HG02678 (cell line): ENCODE data around the gene RBMS2.
"Not testable (repeated sequence)": the region's sequence is repeated elsewhere in the genome, so short reads cannot be mapped to it uniquely, and the experiment has no call there.

Experiments
- ATAC-seq: cut with Tn5 transposase; IDR thresholded peaks from one replicate; pipeline ENCODE4 v1.9.1; 2021; ENCODE audit warnings: mild to moderate bottlenecking, moderate library complexity; ENCODE audit not compliant: unreplicated experiment

The RBMS2 gene, protein sequence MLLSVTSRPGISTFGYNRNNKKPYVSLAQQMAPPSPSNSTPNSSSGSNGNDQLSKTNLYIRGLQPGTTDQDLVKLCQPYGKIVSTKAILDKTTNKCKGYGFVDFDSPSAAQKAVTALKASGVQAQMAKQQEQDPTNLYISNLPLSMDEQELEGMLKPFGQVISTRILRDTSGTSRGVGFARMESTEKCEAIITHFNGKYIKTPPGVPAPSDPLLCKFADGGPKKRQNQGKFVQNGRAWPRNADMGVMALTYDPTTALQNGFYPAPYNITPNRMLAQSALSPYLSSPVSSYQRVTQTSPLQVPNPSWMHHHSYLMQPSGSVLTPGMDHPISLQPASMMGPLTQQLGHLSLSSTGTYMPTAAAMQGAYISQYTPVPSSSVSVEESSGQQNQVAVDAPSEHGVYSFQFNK

DNA sequence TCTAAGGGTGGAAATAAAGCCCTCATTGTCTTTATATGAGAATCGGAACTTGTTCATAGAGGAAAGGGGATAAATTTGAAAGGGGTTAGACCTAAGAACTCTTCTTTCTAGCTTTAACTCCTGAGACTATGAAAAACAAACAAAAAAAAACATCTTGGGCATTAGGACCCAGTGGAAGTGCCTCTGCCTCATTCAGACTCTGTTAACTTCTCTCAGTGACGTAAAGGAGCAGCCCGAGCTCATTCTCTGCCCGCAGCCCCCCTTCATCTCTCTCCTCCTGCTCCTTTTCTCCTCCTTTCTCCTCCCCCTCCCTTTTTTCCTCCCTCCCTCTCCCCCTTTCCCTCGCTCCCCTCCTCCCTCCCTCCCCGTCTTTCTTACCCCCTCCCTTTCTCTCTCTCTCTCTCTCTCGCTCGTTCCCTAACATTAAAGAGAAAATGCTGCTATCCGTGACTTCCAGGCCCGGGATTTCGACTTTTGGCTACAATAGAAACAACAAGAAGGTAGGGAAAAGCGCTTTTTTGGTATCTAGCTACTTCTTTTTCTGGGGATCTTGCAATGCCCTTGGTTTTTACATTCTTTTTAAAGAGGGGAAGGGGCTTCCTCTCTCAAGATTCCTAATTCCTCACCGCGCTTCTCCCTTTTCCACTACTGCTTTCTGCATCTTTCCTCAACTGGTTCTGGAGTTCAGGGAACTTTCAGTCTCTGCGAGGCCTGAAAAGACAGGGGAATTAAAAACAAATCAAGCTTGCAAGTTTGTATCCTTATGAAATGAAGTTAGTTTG, at the start of gene RBMS2:
Gene RBMS2, plus strand, starts transcription at position 231 of the 782 bp plus-strand sequence. Its CDS starts 204 bp downstream, at position 435.
- no peak for ATAC-seq

DNA sequence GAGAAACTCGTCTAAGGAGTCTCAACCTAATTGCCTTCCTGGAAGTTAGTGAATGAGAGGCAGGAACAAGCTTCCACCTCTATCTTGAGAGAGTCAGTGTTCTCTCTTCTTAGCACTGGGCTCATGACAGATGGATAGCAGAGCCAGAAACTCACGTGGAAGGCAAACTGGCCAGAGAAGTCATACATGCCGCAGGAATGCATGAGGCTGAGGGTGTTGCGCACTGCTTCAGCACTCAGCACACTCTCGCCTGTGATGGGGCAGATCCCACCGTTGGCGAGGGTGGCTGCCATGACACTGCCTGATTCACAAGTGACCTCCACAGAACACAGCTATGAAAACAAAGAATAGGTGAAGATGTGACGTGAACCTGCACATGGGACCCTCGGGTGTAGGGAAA, 47.2 kb upstream of the RBMS2 start:
- ATAC-seq: no peak

DNA sequence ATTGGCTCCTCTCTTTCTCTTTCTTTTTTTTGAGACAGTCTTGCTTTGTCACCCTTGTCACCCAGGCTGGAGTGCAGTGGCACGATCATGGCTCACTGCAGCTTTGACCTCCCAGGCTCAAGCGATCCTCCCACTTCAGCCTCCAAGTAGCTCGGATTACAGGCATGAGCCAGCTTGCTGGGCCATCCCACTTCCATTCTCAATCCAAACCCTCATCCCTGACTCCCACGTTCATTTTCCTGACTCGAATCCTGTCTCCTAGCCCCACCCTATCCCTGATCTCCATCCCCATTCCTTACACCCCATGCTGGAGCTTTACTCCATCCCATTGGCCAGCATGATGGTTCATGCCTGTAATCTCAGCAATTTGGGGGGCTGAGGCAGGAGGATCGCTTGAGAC, 45.5 kb upstream of the RBMS2 start:
- no peak for ATAC-seq

DNA sequence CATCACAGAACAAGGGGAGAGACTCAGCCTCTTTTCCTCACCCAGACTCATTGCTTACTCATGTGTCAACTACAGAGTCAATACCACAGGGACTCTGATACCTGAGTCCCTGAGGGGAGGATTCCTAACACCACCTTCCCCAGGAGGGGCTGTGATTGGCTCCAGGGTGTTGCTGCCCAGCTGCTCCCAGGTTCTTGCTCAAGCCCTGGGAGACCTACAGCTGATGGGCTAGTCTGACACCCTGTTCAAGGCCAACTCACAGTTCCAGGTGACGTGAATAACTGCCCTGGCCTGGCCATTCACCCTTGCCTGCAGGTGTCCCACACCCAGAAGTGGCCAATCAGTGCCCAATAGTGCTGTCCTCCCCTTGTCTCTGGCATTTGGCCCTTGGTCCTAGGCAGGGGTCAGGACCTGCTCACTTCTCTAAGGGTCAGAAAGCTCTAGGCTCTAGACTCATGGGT, 44.6 kb upstream of the RBMS2 start:
- ATAC-seq: no peak

DNA sequence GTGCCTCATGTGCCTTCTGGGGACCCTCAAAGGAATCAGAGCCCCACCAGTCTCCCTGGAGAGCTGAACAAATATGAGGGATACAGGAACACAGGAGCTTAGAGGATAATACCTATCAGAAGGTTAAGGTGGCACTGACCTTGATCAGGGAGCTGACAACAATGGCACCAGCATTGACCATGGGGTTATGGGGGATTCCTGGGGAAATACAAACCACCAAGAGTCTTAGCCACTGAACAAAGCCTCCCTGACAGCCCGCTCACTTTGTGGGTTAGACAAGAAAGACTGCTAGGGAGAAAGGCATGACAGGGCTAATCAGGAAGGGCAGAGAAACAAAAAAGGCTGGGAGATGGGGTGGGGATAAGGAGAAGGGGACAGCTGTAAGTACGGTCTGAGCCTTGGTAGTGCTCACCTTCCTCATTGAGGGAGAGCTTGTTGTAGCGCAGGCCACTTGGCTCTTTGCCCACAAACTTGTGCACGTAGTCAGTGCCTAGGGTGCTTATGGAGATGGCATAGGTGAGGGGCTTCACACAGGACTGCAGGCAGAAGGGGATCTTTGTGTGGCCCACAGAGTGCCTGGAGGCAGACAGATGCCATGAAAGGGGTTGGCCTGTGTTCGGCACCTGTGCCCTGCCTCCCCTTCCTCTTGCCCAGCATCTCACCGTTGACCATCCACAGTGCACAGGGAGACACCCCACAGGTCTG, 43.9 kb upstream of the RBMS2 start:
- no peak for ATAC-seq

DNA sequence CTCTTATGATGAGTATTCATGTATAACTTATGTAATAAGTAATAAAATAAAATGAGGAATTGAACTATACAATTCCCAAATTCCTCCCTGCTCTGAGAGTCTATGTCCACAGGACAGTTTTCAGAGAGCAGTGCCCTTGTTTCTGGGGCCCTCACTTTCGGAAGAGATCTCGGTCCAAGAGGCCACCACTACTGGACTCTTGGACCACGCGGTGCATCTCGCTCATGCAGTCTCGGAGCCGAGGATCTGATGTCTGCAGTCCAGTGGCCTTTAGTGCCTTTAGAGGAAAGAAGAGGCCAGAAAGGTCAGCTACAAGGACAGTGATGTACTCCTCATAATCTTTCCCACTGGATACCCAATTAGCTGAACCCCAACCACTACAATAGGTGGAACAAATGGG, 42.0 kb upstream of the RBMS2 start:
- no peak for ATAC-seq

DNA sequence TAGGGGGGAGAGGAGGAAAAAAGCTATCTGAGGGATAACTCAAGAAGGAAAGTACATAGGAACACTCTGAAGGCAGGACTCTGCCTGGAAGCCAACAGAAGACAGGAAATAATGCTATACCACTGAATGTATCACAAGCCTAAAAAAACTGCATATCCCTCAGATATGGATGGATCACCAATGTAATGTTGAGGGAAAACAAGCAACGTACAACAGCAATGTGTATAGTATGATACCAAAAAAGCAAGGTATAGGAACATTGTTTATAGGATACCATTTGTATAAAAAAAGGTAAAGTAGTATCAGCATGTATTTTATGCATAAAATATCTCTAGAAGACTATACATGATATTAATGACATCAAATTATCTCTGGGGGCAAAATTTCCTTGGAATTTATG, 37.1 kb upstream of the RBMS2 start:
- ATAC-seq: no peak

DNA sequence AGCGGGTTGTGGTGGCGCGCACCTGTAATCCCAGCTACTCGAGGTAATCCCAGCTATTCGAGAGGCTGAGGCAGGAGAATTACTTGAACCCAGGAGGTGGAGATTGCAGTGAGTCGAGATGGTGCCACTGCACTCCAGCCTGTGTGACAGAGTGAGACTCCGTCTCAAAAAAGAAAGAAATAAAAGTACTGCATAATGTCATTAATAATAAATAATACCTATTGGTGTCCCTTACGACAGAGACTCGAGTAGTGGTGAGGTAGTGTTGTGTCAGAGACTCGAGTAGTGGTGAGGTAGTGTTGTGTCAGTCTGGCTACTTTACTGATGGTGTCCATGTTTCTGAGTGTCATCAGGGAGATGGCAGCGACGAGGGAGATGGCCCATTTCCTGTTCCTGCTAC, 34.9 kb upstream of the RBMS2 start:
- ATAC-seq: no peak

DNA sequence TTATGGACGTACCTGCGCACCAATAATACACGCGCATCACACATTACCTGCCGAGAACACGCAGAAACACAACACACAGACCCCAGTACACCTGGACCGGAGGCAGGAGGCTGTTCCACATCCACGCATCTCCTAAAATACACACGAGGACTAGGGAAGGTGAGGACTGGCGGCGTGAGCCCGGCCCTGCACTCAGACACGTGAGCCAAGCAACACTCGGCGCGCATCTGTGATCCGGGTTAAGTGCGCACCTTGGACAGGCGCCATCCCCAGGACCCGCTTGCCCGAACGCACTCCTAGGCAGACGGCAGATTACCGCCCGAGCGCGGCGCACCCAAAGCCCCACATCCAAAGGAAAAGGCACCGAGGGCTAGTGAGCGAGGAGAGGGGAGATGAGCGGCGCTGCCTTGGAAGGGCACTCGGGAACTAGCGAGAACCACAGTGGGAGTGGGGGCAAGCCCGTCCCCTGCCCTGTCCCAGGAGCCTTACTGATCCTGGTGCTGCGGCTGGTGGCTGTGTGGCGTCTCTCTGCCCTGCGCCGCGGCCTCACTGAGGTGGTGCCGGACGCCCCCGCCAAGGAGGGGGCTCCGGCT, 34.1 kb upstream of the RBMS2 start:
- peak; percentile 17 for ATAC-seq

DNA sequence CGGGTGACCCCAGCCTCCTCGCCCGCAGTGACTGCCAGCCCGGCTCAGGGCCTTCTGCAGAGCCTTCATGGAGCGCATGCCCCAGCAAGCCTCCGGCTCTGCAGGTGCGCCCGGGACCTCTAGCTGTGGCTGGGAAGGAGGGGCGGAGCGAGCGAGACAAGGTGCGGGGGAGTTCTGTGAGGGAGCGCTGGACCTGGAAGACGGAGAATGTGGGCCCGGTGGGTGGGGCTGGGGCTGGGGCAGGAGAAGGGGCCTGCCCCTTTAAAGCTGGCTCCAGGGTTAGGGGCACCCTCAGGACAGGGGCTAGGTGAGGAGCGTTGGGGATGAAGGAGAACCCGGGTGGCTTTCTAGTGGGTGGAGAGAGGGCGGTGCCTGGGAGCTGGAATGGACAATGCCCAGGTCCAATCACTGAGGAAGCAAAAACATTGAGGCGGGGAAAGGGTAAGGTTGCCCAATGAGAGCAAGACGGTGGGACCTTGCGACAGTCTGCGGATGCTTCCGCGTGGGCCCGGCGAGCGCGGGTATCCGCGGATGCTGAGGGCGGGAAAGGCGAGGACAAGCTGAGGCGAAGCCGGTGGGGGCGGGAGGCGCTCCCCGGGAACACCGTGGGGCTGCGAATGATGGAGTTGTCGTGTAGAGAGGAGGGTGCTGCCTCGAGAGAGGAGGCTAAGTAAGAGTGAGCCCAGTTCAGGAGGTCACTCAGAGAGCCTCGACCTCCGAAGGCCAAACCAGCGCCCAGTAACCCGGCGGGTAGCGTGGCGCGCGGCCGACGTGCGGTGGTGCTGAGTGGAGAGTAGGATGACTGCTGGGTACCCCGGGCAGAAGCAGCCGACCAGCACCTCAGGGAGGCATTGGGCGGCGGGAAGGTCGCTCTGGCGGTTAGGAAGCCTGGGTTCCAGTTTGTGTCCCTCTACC, 33.3 kb upstream of the RBMS2 start, which contains the start of gene GLS2:
Gene GLS2, minus strand, starts transcription at position 121 of the 915 bp plus-strand sequence. Its CDS starts 43 bp downstream, at position 78.
- ATAC-seq: peak; percentile 91

DNA sequence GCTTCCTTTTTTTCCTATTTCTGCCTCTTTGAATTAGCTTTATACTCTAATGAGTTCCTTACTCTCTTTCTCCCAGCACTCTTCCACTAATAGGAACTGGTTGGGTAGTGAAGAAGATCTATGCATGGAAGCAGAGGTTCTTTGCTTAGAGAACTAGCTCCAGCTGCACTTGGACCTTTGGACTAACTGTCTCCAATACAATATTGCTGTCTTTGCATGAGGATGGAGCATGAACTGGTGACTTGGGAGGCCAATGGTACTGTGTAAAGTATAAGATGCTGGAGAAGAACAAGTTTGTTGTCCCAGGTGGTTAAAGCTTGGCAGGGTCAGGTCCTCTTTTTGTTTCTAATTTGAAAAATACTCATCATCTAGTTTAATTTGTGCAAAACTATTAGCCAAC, 31.3 kb upstream of the RBMS2 start:
- ATAC-seq: no peak

DNA sequence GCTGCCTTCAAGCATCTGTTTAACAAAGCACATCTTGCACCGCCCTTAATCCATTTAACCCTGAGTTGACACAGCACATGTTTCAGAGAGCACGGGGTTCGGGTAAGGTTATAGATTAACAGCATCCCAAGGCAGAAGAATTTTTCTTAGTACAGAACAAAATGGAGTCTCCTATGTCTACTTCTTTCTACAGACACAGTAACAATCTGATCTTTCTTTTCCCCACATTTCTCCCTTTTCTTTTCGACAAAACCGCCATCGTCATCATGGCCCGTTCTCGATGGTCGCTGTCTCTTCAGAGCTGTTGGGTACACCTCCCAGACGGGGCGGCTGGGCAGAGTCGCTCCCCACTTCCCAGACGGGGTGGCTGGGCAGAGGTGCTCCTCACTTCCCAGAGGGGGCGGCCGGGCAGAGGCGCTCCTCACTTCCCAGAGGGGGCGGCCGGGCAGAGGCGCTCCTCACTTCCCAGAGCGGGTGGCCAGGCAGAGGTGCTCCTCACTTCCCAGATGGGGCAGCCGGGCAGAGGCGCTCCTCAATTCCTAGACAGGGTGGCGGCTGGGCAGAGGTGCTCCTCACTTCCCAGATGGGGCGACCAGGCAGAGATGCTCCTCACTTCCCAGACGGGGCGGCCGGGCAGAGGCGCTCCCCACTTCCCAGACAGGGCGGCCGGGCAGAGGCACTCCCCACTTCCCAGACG, 28.1 kb upstream of the RBMS2 start:
- ATAC-seq: not testable (repeated sequence)

DNA sequence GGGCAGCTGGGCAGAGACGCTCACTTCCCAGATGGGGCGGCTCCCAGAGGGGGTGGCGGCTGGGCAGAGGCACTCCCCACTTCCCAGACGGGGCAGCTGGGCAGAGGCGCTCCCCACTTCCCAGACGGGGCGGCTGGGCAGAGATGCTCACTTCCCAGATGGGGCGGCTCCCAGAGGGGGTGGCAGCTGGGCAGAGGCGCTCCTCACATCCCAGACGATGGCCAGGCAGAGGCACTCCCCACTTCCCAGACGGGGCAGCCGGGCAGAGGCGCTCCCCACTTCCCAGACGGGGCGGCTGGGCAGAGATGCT, 27.6 kb upstream of the RBMS2 start:
- not testable (repeated sequence) for ATAC-seq

DNA sequence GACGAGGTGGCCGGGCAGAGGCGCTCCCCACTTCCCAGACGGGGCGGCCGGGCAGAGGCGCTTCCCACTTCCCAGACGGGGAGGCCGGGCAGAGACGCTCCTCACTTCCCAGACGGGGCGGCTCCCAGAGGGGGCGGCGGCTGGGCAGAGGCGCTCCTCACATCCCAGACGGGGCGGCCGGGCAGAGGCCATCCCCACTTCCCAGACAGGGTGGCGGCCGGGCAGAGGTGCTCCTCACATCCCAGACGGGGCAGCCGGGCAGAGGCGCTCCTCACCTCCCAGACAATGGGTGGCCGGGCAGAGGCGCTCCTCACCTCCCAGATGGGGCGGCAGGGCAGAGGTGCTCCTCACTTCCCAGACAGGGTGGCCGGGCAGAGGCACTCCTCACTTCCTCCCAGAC, 27.1 kb upstream of the RBMS2 start:
- not testable (repeated sequence) for ATAC-seq

DNA sequence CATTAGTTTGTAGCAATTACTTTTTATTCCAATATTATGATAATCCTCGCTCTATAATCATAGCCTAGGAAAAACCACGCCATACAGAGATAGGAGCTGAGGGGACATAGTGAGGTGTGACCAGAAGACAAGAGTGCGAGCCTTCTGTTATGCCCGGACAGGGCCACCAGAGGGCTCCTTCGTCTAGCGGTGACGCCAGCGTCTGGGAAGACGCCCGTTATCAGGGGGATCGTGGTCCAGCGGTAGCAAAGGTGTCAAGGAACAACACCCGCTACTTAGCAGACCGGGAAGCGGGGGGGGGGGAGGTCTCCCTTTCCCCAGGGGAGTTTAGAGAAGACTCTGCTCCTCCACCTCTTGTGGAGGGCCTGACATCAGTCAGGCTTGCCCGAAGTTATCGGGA, 24.9 kb upstream of the RBMS2 start:
- ATAC-seq: not testable (repeated sequence)

DNA sequence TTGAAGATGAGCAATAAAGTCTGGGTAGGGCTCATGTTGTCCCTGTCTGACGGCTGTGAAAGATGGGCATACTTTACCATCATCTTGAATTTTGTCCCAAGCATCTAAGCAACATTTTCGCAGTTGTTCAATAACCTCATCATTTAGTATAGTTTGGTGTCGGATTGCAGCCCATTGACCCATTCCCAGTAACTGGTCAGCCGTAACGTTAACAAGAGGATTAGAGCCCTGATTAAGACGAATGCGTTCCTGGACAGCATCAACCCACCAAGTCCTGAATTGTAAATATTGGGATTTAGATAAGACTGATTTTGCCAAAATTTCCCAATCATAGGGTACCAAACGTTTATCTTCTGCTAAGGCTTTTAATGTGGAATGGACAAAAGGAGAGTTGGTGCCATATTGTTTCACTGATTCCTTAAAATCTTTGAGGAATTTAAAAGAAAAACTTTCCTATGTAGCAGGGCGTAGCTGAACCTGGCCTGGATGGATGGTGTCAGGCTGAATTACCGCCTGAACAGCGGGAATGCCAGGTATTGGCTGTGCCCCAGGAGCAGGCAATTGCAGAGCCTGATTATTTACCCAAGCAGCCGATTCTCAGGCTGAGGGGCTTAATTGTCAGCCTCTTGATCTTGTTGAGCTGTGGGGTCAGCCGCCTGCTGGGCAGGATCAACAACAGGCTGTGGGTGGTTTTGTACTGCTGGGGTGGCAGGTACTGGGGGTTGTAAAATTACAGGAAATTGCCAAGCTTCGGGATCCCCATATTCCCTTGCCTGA, 23.3 kb upstream of the RBMS2 start:
- ATAC-seq: not testable (repeated sequence)

DNA sequence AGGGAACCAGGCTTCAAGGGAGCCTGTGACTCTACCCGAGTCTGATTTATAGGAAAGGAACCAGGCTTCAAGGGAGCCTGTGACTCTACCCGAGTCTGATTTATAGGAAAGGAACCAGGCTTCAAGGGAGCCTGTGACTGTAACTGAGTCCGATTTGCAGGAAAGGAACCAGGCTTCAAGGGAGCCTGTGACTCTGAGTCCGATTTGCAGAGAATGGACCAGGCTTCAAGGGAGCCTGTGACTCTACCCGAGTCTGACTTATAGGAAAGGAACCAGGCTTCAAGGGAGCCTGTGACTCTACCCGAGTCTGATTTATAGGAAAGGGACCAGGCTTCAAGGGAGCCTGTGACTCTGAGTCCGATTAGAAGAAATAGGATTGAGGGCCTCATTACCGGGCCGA, 22.2 kb upstream of the RBMS2 start:
- ATAC-seq: not testable (repeated sequence)

DNA sequence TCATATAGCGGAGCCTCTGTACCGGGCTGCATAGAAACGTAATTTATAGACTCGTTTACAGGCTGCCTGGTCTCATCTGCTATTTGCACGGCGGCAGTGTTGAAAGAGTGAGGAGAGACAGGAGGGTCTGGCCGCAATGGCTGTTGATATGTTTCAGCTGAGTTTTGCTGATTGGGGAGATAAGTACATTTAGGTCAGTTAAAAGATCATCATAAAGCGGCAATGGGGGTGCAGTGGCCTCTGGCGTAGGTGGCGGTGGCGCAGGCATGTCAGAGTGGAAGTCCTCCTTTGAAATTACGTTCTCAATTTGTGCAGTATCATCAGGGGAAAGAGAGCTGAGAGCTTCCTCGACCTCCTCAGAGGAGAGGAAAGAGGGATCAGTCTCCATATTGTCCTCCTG, 21.7 kb upstream of the RBMS2 start:
- not testable (repeated sequence) for ATAC-seq

DNA sequence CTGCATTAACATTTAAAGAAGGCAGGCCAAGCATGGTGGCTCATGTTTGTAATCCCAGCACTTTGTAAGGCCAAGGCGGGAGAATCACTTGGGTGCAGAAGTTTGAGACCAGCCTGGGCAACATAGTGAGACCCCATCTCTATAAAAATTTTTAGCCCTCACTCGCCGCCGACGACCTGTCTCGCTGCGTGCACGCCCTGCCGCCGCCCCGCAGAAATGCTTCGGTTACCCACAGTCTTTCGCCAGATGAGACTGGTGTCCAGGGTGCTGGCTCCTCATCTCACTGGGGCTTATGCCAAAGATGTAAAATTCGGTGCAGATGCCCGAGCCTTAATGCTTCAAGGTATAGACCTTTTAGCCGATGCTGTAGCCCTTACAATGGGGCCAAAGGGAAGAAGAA, 10.8 kb upstream of the RBMS2 start:
- ATAC-seq: no peak
